ENCODE results near the gene RTEL1. TPM values are rescaled to one million over a fixed set of nuclear protein-coding genes. Genes with fewer than 3 reads are reported as not detected.

Gene RTEL1
- total and polyA plus RNA-seq, 9 of the 15 experiments (the other 6 are each of a cell fraction or from before 2014, with no cell fraction given), result 0.36 to 61.0 (median 17.9) TPM

- TF ChIP-seq ZBTB34 (CRISPR knock-in tag; IDR thresholded peaks at IDR 0.05) (no peak), SPI1 (IDR thresholded peaks at IDR 0.05; ENCODE audit: borderline replicate concordance, low read depth, low read length) (no peak), KDM1A (IDR thresholded peaks at IDR 0.05) (no peak), ZNF395 (CRISPR knock-in tag; IDR thresholded peaks at IDR 0.05) (peak; percentile 28; the same call in 1 of the 2 replicates), ZNF133 (CRISPR knock-in tag; IDR thresholded peaks at IDR 0.05) (no peak), ZBTB26 (CRISPR knock-in tag; IDR thresholded peaks at IDR 0.05) (no peak), ESRRA (IDR thresholded peaks at IDR 0.05; ENCODE audit: borderline replicate concordance, low read depth) (no peak), ZNF766 (CRISPR knock-in tag; conservative IDR thresholded peaks at IDR 0.05) (peak; percentile 80), CREB3 (tag; conservative IDR thresholded peaks at IDR 0.05; ENCODE audit: low read depth) (no peak), ZBED1 (IDR thresholded peaks at IDR 0.05) (no peak), ETV5 (CRISPR knock-in tag; IDR thresholded peaks at IDR 0.05; ENCODE audit: low read depth) (no peak), KLF6 (CRISPR knock-in tag; IDR thresholded peaks at IDR 0.05; ENCODE audit: borderline replicate concordance) (no peak), ZNF239 (CRISPR knock-in tag; IDR thresholded peaks at IDR 0.05) (no peak), NCOA6 (IDR thresholded peaks at IDR 0.05) (peak; percentile 56), MEF2D (tag; conservative IDR thresholded peaks at IDR 0.05; ENCODE audit: low read depth) (no peak), HMG20A (CRISPR knock-in tag; conservative IDR thresholded peaks at IDR 0.05) (no peak), E2F4 (CRISPR knock-in tag; IDR thresholded peaks at IDR 0.05; ENCODE audit: low read depth) (no peak), ZKSCAN8 (CRISPR knock-in tag; IDR thresholded peaks at IDR 0.05) (no peak), TEAD2 (tag; IDR thresholded peaks at IDR 0.05) (no peak), ZNF165 (CRISPR knock-in tag; IDR thresholded peaks at IDR 0.05; ENCODE audit: borderline replicate concordance) (no peak), MBD2 (IDR thresholded peaks at IDR 0.05; ENCODE audit: borderline replicate concordance, low read depth) (no peak), ERF (CRISPR knock-in tag; IDR thresholded peaks at IDR 0.05) (no peak), SRSF3 (IDR thresholded peaks at IDR 0.05; ENCODE audit: insufficient read depth, low read length) (no peak), EWSR1 (IDR thresholded peaks at IDR 0.05; ENCODE audit: borderline replicate concordance, low read depth, partially characterized antibody) (no peak), HDGF (IDR thresholded peaks at IDR 0.05) (no peak)
Measured at GRCh38 chr20:63740070-63740626, 82.0 kb downstream of the RTEL1 start (continued).
